Brain pericyte (primary cell): ENCODE data around the gene PNLDC1.
"Not testable (repeated sequence)": the region's sequence is repeated elsewhere in the genome, so short reads cannot be mapped to it uniquely, and the experiment has no call there.

ENCODE experiments used
- DNase-seq: peaks from one replicate; pipeline ENCODE4 v3.0.0-alpha.2; 2012; ENCODE audit warnings: low read depth, low spot score

PNLDC1 gene

GRCh38 chr6:159778542-159779103 is 21.5 kb upstream of the PNLDC1 start:
- no peak for DNase-seq

GRCh38 chr6:159788276-159788675 is 11.8 kb upstream of the PNLDC1 start:
- DNase-seq, result no peak

GRCh38 chr6:159788753-159789376 is 11.2 kb upstream of the PNLDC1 start:
- no peak for DNase-seq

DNA sequence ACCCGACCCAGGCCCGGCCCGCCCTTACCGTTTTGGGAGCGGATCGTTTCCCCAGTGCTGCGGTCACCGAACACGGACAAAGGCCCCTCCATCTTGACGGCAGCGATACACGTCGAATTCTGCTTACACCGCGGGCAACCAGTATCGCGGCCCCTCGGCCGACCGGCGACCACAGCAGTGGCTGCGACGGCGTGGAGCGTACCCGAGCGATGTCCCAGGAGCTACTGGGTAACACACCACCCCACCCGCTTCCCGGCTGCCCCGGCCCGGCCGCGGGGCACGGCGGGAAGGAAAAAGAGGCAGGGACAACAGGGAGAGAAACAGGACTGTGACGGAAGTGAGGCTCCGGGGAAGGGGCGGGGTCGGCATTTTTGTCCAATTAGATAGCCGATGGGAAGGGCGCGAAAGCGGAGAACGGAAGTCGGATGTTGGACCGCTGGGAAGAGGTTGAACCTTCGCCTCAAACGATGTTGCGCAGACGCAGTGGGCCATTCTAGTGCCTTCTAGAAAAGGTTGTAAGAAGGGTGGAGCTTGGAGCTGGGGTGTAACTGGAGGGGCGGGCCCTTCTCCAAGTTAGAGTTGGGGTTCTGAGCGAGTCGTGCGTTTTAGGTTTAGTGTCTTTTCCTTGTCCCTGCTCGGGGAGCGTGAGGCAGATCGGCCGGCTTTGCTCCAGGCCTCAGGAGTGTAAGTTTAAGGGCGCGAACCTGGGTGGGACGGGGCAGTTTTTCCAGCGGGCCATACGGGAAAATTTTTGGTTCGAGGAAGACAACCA is 10.5 kb upstream of the PNLDC1 start, which contains the start of gene TCP1:
Gene TCP1, minus strand, starts transcription at position 226 of the 772 bp plus-strand sequence. Its CDS starts 134 bp downstream, at position 92.
- DNase-seq, result peak; percentile 98

GRCh38 chr6:159790149-159790955 is 9.7 kb upstream of the PNLDC1 start, which contains the start of gene MRPL18:
MRPL18 (plus strand) TSS chr6:159790467; CDS start chr6:159790588, 121 bp downstream.
- DNase-seq, result peak; percentile 95

- no peak for DNase-seq
Measured at GRCh38 chr6:159790956-159791598, 9.0 kb upstream of the PNLDC1 start.

DNA sequence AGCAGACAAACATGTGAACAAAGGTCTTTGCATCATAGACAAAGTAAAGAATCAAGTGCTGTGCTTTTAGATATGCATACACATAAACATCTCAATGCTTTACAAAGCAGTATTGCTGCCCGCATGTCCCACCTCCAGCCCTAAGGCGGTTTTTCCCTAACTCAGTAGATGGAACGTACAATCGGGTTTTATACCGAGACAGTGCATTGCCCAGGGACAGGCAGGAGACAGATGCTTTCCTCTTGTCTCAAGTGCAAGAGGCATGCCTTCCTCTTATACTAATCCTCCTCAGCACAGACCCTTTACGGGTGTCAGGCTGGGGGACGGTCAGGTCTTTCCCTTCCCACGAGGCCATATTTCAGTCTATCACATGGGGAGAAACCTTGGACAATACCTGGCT is 5.1 kb upstream of the PNLDC1 start:
- DNase-seq, result not testable (repeated sequence)

GRCh38 chr6:159797554-159797953 is 2.5 kb upstream of the PNLDC1 start:
- DNase-seq, result no peak

DNA sequence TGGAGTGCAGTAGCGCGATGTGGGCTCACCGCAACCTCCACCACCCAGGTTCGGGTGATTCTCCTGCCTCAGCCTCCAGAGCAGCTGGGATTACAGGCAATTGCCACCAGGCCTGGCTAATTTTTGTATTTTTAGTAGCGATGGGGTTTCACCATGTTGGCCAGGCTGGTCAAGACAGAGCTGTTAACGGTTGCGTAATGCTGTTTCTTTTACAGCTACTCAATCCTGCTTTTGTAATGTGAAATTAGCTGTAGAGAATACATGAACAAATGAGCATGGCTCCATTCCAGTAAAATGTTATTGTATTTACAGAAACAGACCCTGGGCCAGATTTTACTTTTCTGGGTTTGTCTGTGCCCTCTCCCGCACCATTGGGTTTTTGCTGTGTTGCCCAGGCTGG is 1.9 kb downstream of the PNLDC1 start:
- no peak for DNase-seq

- no peak for DNase-seq
Measured at GRCh38 chr6:159804504-159804903, 4.4 kb downstream of the PNLDC1 start.

DNA sequence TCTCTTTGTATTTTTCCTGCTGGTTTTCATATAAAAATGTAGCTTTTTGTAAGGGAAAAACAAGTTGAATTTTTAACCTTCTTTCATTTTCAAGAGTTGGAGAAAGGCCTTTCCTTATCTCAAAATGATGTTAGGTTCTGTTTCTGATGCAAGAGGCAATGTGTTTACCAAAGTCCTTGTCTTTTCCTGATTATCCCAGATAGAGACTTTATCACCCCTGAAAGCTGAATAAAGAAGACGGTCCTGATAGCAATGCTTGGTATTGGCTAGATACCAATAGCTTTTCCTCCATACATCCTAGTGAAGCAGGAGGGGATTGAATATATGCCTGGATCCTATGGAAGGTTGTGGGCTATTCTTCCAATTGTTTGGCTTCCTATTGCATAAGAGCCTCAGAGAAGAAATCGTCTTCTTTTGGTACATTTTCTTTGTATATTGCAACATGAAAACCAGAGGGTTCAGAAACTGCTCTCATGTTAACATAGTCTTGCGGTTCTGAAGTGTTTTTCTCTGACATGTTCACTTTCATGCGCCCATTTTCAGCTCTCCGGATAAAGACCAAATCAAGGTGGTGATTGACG is 5.5 kb downstream of the PNLDC1 start:
- no peak for DNase-seq

GRCh38 chr6:159806021-159806458 is 6.0 kb downstream of the PNLDC1 start:
- no peak for DNase-seq

- no peak for DNase-seq
Measured at GRCh38 chr6:159807150-159807858, 7.2 kb downstream of the PNLDC1 start.

DNA sequence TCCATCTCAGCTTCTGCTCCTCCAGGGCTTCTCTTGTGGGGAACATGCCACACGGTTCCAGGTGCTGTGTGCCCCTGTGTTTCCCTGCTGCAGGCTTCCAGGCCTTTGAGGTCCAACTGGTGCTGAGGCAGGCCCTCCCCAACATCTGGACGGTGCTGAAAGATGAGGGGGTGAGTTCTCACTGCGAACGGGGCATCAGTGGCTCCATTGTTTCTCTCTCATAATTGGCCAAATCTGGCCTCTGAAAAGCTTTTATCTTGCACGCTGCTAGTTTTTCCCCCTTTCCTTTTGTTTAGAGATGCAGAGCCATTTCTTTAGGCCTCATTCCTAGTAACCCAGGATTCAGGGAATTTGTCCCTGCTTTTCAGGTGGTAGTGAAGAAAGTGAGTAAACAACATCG is 8.6 kb downstream of the PNLDC1 start:
- DNase-seq, result no peak

DNA sequence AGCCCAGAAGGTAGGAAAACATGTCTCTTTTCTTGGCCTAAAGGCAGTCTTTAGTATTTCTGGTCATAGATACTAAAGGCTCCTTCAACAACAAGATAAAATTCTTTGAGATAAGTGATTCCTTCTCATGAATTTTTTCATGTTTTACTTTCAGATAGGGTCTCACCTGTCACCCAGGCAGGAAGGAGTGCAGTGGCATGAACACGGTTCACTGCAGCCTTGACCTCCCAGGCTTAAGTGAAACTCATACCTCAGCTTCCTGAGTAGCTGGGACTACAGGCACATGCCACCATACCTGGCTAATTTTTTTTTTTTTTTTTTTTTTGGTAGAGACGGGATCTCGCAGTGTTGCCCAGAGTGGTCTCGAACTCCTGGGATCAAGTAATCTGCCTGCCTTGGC is 9.1 kb downstream of the PNLDC1 start:
- DNase-seq, result no peak

GRCh38 chr6:159813781-159814180 is 13.7 kb downstream of the PNLDC1 start:
- no peak for DNase-seq

DNA sequence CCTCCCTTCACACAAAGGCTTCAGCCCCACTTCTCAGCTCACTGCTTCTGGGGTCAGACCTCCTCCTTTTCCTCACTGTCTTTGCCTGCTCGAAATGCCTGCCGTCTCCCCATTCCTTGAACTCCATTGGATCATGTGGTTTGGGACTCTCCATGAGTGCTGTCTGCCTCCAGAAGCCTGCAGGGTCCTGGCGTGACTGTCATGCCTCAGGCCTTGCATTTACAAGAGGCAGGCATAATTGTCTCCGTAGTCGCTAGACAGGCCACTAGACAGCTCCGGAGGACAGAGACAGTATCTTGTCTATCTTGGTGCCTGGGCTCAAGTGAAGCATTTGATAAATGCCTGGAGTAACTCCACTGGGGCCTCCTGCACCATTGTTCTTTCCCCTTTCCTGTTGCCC is 15.3 kb downstream of the PNLDC1 start:
- DNase-seq, result no peak

DNA sequence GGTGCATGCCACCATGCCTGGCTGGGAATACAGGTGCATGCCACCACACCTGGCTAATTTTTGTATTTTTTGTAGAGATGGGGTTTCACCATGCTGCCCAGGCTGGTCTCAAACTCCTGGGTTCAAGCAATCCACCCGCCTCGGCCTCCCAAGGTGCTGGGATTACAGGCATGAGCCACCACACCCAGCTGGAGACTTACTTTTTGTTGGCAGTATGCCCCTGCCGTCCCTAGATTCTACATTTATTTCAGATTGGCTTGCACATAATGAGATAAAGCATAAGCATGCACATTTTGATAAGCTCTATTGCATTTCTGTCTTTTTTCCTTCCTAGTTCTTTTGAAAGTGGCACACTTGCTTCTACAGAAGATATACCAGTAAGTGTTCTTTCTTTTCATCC is 16.7 kb downstream of the PNLDC1 start:
- not testable (repeated sequence) for DNase-seq

- DNase-seq, result no peak
Measured at GRCh38 chr6:159817951-159818739, 18.1 kb downstream of the PNLDC1 start.
